NCI-H1436 (cell line): ENCODE results near the gene SPRYD3.

Experiments
- DNase-seq: peaks from one replicate; lab custom pipeline; 2025; lab: John Stamatoyannopoulos, UW

The SPRYD3 gene

DNA sequence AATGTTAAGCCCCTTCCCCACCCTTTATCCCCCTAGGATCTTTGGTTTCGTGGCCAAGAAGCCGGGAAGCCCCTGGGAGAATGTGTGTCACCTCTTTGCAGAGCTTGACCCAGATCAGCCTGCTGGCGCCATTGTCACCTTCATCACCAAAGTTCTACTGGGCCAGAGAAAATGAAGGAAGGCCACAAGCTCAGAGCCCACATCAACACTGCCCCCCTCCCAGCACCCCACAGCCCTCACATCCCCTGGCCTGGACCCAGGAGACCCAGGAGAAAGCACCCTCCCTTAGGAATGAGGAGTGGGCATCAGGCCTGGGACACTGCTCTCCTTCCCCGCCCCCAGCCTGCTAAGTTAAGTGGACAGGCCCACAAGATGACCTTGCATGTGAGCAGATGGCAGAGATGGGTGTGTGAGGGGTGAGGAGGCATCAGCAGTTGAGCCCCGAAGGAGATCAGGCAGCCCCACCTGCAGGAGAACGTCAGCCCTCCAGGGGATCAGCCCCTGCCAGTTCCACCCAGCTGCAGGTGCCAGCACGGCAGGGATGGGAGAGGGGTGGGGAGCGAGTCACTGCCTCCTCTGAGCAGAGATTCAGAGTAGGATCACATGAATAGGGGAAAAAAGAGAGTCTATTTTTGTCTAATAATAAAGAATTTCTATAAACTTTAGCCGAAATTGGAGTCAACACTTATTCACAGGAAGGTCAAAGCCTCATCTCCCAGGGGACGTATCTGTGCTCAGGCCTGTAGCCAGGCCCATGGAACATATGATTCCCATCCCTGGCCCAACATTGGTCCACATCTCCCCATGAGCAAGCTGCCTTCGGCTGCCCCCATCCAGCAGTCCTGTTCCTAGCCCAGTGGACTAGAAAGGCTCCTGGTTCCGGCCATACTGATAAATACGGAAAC lies 15.2 kb downstream of the SPRYD3 start:
- no peak for DNase-seq

- DNase-seq: no peak
These were observed 16.0 kb downstream of the SPRYD3 start for GRCh38 chr12:53062977-53063707.

- DNase-seq: no peak
These were observed 16.9 kb downstream of the SPRYD3 start for GRCh38 chr12:53062011-53062961.

DNA sequence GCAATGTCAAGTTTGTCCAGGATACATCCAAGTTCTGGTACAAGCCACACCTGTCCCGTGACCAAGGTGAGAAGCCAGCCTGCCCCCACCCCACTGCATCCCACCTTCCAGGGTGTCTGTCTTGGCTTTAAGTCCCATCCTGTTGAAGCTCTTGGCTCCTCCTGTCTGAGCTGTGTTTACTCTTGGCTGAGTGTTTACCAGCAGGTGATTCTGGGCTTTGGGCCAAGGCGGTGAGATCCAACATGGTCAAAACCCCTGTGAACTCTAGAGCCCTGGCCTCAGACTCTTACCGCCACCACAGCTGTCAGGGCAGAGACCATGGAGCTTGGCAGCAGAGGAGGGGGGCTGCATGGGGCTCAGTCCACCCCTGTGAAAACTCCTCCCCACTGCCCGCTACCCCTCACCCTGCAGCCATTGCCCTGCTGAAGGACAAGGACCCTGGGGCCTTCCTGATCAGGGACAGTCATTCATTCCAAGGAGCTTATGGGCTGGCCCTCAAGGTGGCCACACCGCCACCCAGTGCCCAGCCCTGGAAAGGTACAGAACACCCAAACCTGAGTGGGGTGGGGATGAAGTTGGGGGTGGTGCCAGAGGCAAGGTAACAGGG lies 17.7 kb downstream of the SPRYD3 start:
- peak; percentile 49 for DNase-seq

DNA sequence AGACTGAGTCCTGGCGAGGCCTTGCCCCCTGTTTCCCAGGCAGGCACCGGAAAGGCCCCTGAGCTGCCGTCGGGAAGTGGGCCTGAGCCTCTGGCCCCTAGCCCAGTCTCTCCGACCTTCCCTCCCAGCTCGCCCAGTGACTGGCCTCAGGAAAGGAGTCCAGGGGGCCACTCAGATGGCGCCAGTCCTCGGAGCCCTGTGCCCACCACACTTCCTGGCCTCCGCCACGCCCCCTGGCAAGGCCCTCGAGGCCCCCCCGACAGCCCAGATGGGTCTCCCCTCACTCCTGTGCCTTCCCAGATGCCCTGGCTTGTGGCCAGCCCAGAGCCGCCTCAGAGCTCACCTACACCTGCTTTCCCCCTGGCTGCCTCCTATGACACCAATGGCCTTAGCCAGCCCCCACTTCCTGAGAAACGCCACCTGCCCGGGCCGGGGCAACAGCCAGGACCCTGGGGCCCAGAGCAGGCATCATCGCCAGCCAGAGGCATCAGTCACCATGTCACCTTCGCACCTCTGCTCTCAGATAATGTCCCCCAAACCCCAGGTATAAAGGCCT lies 18.4 kb downstream of the SPRYD3 start:
- DNase-seq: no peak

DNA sequence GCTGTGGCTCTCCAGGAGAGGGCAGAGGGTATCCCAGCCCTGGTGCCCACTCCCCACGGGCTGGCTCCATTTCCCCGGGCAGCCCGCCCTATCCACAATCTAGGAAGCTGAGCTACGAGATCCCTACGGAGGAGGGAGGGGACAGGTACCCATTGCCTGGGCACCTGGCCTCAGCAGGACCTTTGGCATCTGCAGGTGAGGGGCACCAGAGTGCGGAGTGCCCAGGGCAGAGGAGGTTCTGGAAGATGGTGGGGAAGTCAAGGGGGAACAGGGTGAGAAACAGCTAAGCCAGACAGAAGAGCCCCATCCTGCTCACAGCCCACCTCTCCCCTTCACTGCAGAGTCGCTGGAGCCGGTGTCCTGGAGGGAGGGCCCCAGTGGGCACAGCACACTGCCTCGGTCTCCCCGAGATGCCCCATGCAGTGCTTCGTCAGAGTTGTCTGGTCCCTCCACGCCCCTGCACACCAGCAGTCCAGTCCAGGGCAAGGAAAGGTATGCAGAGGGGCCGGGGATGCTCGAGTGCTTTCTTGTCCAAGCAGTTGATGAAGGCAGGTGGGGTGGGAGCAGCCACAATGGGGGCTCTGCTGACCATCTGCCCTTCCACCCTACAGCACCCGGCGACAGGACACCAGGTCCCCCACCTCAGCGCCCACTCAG lies 19.0 kb downstream of the SPRYD3 start:
- no peak for DNase-seq

DNA sequence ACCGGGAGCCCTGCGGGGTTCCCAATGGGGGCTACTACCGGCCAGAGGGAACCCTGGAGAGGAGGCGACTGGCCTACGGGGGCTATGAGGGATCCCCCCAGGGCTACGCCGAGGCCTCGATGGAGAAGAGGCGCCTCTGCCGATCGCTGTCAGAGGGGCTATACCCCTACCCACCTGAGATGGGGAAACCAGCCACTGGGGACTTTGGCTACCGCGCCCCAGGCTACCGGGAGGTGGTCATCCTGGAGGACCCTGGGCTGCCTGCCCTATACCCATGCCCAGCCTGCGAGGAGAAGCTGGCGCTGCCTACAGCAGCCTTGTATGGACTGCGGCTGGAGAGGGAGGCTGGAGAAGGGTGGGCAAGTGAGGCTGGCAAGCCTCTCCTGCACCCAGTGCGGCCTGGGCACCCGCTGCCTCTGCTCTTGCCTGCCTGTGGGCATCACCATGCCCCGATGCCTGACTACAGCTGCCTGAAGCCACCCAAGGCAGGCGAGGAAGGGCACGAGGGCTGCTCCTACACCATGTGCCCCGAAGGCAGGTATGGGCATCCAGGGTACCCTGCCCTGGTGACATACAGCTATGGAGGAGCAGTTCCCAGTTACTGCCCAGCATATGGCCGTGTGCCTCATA lies 19.6 kb downstream of the SPRYD3 start:
- DNase-seq: no peak

- DNase-seq: no peak
These were observed 20.3 kb downstream of the SPRYD3 start for GRCh38 chr12:53058674-53059433.

DNA sequence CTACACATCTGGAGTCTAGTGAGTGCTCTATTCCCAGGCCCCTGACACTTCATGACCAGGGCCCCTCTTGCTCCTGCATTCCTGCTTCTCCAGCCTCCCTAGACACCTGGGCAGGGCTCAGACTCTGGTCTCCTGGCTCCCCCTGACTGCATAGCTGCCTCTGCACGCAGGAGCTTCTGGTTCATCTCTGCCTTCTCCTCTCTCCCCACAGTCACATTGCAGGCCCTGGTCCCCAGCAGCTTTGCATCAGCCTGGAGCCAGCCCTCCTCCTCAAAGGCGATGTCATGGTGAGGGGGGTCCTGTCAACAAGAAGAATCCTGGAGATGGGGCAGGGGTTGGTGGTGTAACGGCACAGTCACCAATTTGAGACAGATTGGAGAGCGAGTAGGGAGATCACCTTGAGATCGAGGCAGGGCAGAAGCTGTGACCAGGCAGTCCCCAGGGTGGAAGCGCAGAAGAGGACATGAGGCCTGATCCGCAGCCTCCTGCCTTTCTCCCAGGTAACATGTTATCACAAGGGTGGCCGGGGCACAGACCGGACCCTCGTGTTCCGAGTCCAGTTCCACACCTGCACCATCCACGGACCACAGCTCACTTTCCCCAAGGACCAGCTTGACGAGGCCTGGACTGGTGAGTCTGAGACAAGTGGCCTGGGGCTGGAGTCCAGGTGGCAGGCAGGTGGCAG lies 21.2 kb downstream of the SPRYD3 start:
- DNase-seq: no peak

- no peak for DNase-seq
These were observed 22.3 kb downstream of the SPRYD3 start for GRCh38 chr12:53056901-53057300.

GRCh38 chr12:53056296-53056695 lies 22.9 kb downstream of the SPRYD3 start:
- no peak for DNase-seq

DNA sequence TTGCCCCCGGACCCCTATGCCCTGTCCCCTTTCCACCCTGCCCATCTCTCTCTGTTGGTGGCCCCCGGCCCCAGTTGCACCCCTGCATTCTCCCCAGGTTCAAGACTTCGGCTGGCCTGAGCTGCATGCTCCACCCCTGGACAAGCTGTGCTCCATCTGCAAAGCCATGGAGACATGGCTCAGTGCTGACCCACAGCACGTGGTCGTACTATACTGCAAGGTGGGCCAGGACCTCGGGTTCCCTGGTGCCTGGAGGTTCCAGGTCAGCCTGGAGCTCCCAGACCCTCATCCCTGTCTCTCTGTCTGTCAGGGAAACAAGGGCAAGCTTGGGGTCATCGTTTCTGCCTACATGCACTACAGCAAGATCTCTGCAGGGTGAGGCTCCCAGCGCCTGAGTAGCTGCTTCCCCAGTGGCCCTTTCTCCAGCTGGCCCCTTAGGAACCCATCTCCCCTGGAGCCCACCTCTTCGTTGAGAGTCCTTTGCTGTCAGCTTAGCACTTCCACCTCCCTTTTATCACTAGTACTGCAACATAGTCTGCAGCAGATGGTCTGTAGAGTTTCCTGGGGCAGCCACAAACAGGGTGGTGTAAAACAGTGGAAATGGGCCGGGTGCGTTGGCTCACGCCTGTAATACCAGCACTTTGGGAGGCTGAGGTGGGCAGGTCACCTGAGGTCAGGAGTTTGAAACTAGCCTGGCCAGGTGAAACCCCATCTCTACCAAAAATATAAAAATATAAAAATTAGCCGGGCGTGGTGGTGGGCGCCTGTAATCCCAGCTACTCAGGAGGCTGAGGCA lies 23.5 kb downstream of the SPRYD3 start:
- no peak for DNase-seq

GRCh38 chr12:53054112-53054878 lies 24.9 kb downstream of the SPRYD3 start:
- peak; percentile 95 for DNase-seq

DNA sequence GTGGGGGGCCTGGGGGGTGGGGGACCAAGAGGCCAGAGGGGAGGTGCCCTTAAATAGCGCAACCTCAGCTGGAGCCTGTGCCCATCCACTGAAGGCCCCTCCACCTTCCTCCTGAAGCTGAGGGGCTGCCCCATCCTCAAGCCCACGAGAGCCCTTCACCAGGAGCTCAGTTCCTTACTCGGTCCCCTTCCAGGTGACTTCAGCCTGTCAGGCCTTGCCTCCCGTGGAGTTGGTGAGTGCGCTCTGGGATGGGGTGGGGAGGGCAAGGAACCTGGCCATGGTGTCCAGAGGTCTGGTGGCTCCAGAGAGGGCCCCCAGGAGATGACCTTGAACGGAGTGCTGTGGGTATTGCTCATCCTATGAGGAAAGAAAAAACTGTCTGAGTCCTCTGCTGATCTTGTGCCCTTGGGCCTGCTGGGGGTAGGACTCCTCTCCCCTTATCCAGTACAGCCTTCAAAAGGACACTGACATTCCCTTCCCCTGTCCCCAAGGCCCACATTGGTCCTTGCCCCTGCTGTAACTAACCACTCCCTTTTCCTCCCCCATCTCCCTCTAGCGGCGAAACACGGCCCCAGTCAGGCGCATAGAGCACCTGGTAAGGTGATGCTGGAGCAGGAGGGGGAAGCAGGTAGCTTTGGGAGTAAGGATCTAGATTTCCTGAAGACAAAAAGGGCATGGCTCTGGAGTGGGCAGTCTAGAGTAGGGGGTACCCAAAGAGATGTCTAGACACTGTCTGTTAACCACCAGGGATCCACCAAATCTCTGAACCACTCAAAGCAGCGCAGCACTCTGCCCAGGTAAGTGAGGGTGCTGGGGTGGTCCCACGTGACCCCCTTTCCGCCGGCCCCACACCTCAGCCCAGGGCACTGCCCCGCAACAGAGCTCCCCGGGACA lies 25.7 kb downstream of the SPRYD3 start:
- peak; percentile 74 for DNase-seq

DNA sequence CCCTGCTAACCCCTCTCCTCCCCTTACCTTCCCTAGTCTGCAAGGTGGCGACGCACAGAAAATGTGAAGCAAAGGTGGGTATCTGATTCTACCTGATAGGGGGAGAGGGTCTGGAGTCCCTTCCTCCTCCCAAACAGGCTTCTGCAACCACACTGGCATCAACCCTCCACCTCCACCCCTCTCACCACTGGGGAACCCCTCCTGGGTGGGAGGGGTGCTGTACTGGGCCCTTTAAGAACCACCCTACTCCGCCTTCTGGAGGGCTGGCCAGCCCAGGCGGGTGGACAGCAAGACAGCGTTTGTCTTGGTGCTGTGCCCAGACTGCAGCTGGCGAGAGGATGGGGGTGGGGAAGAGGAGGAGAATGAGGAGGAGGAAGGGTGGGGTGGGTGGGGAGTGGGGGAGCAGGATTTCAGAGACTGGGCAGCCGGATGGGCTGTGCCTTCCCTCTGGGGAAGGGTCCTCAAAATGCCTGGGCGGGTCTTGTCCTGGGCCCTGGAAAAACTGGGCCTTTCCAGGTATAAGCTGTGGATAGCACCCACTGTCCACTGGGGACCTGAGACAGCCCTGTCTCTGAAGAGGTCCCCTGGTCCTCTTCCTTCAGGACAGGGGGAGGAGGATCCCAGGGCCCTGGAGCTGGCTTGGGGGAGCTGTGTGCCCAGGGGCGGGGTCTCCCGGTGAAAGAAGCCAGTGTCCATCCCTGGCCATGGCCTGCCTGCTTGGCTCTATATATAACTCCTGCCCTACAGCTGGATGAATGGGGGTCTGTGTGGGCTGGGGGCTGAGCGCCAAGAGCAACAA lies 26.6 kb downstream of the SPRYD3 start:
- no peak for DNase-seq
